HEK293T (cell line): ENCODE data around the gene SGO2.

Source experiments
- CTCF ChIA-PET: fragments of 350-600 bp; formaldehyde crosslinking; extraction: SDS; loops from one replicate; lab custom pipeline; 2021; ENCODE audit warnings: antibody characterized with exemption, inconsistent platforms; lab: Yijun Ruan, JAX
- POLR2A ChIA-PET: fragments of 350-600 bp; formaldehyde crosslinking; extraction: SDS; loops from one replicate; lab custom pipeline; 2020; ENCODE audit warnings: antibody characterized with exemption, inconsistent platforms; lab: Yijun Ruan, JAX
- DNase-seq: peaks from one replicate; pipeline ENCODE4 v3.0.0; 2012; ENCODE audit warnings: mixed read lengths; ENCODE audit errors: extremely low spot score
- ARNT ChIP-seq: fragments of 450-650 bp; IDR thresholded peaks from 2 replicates; pipeline ENCODE4 v1.6.1; 2017; ENCODE audit warnings: mild to moderate bottlenecking
- BHLHE40 ChIP-seq: fragments of 450-650 bp; IDR thresholded peaks from 2 replicates; pipeline ENCODE4 v1.6.1; 2016; ENCODE audit warnings: mild to moderate bottlenecking, moderate library complexity, borderline replicate concordance
- CTBP1 ChIP-seq: fragments of 450-650 bp; IDR thresholded peaks from 2 replicates; pipeline ENCODE4 v1.6.1; 2016; ENCODE audit warnings: borderline replicate concordance
- ELF4 ChIP-seq: fragments of 450-650 bp; IDR thresholded peaks from 2 replicates; pipeline ENCODE4 v1.6.1; 2017; ENCODE audit warnings: antibody characterized with exemption
- FOXA1 ChIP-seq: fragments of 450-650 bp; IDR thresholded peaks from 2 replicates; pipeline ENCODE4 v1.6.1; 2016; ENCODE audit warnings: mild to moderate bottlenecking
- FOXK2 ChIP-seq: fragments of 450-650 bp; IDR thresholded peaks from 2 replicates; pipeline ENCODE4 v1.6.1; 2016; ENCODE audit warnings: mild to moderate bottlenecking
- FOXM1 ChIP-seq: fragments of 450-650 bp; IDR thresholded peaks from 2 replicates; pipeline ENCODE4 v1.6.1; 2017; ENCODE audit warnings: mild to moderate bottlenecking, borderline replicate concordance
- HDGF ChIP-seq: fragments of 450-650 bp; IDR thresholded peaks from 2 replicates; pipeline ENCODE4 v1.6.1; 2017; ENCODE audit warnings: antibody characterized with exemption, borderline replicate concordance
- L3MBTL2 ChIP-seq: fragments of 450-650 bp; conservative IDR thresholded peaks from 2 replicates; pipeline ENCODE4 v1.6.1; 2016; ENCODE audit warnings: mild to moderate bottlenecking
- LEF1 ChIP-seq: fragments of 450-650 bp; IDR thresholded peaks from 2 replicates; pipeline ENCODE4 v1.6.1; 2017; ENCODE audit warnings: mild to moderate bottlenecking, borderline replicate concordance
- NFRKB ChIP-seq: fragments of 450-650 bp; IDR thresholded peaks from 2 replicates; pipeline ENCODE4 v1.6.1; 2016; ENCODE audit warnings: mild to moderate bottlenecking, moderate library complexity
- SP1 ChIP-seq: fragments of 450-650 bp; IDR thresholded peaks from 2 replicates; pipeline ENCODE4 v1.6.1; 2017
- SUZ12 ChIP-seq: fragments of 450-650 bp; IDR thresholded peaks from 2 replicates; pipeline ENCODE4 v1.6.1; 2016; ENCODE audit warnings: mild to moderate bottlenecking
- TARDBP ChIP-seq: fragments of 450-650 bp; IDR thresholded peaks from 2 replicates; pipeline ENCODE4 v1.6.1; 2016
- ZNF384 ChIP-seq: fragments of 450-650 bp; IDR thresholded peaks from 2 replicates; pipeline ENCODE4 v1.6.1; 2016
- TF ChIP-seq, protein P1 (sequence below): fragments of 450-650 bp; IDR thresholded peaks from 2 replicates; pipeline ENCODE4 v1.6.1; 2016

The SGO2 gene

DNA sequence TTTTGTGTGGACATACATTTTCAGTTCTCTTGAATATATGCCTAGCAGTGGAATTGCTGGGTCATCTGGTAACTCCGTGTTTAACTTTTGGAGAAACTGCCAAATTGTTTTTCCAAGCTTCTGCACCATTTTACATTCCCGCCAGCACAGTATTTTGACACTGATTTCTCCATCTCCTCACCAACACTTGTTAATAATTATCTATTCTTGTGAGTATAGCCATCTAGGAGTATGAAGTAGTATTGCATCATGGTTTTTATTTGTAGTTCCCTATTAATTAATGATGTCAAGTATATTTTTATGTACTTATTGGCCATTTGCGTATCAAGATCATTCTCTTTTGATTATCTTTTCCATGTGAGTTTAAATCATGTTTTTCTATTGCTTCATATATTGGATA, 41.9 kb downstream of the SGO2 start:
- no peak for TF ChIP-seq ZNF384
- no peak for TF ChIP-seq FOXA1
- no peak for TF ChIP-seq FOXK2
- no peak for TF ChIP-seq L3MBTL2
- no peak for TF ChIP-seq TARDBP
- TF ChIP-seq ELF4 = no peak
- no peak for TF ChIP-seq LEF1
- no peak for TF ChIP-seq NFRKB
- no peak for TF ChIP-seq CTBP1
- TF ChIP-seq SUZ12 = no peak
- TF ChIP-seq, protein P1, sequence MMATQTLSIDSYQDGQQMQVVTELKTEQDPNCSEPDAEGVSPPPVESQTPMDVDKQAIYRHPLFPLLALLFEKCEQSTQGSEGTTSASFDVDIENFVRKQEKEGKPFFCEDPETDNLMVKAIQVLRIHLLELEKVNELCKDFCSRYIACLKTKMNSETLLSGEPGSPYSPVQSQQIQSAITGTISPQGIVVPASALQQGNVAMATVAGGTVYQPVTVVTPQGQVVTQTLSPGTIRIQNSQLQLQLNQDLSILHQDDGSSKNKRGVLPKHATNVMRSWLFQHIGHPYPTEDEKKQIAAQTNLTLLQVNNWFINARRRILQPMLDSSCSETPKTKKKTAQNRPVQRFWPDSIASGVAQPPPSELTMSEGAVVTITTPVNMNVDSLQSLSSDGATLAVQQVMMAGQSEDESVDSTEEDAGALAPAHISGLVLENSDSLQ = no peak
- POLR2A ChIA-PET = no interaction called here
- CTCF ChIA-PET = no interaction called here
- DNase-seq = no peak

DNA sequence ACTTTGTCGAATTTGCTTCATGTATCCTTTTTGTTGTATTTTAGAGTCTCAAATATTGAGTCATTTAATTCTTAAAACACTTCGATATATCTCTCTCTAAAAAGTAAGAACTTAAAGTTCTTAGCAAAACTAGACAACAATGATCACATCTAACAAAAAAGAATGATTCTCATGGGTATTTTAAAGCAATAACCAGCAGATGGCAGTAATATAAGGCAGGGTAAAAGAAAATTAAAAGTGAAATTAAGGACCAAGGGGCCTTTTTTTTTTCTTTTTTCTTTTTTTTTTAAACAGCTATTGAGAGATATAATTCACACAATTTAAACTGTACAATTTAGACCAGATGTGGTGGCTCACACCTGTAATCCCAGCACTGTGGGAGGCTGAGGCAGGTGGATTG, 50.0 kb downstream of the SGO2 start:
- TF ChIP-seq, protein P1 = no peak
- TF ChIP-seq ZNF384 (0 out of 2 replicates have a peak, but pooled peaks have one; percentile 42), BHLHE40 (no peak), FOXK2 (no peak), SUZ12 (no peak)
- POLR2A ChIA-PET = no interaction called here
- DNase-seq = no peak
- CTCF ChIA-PET = no interaction called here

DNA sequence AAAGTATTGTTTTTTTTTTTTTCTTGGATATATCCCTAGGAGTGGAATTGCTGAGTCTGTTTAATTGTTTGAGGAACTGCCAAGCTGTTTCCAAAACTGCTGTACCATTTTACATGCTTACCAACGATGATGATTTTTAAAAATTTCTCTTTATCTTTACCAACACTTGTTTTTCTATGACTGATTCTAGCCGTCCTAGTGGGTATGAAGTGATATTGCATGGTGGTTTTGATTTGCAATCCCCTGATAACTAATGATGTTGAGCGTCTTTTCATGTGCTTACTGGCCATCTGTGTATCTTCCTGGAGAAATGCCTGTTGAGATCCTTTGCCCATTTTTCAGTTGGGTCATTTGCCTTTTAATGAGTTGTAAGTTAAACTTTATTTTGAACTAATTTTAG, 51.0 kb downstream of the SGO2 start:
- CTCF ChIA-PET = no interaction called here
- POLR2A ChIA-PET = no interaction called here
- TF ChIP-seq NFRKB (no peak), HDGF (no peak), ARNT (no peak), FOXM1 (no peak), ZNF384 (no peak), FOXA1 (no peak), TARDBP (no peak), CTBP1 (no peak), SUZ12 (no peak), ELF4 (no peak), L3MBTL2 (no peak), SP1 (no peak), LEF1 (no peak), FOXK2 (no peak), BHLHE40 (no peak)
- TF ChIP-seq, protein P1 = no peak
- DNase-seq = no peak

DNA sequence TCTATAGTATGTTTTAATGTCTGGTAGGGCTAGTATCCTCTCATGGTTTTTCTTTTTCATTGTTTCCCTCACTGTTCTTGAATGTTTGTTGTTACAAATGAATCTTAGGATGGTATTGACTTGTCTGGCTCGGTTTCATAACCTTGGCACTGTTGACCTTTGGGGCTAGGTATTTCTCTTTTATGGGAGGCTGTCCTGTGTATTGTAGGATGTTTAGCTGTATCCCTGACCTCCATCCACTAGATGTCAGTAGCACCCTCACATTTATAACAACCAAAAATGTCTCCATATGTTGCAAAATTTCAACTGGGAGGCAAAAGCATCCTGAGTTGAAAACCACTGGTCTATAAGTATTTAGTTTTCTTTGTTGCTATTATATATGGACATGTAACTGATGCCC, 52.8 kb downstream of the SGO2 start:
- DNase-seq = no peak
- TF ChIP-seq FOXA1 (no peak), SUZ12 (no peak), L3MBTL2 (no peak), BHLHE40 (no peak), FOXM1 (no peak), HDGF (no peak), FOXK2 (no peak), TARDBP (no peak), ELF4 (no peak), SP1 (no peak), CTBP1 (no peak), ARNT (no peak), NFRKB (no peak), ZNF384 (no peak), LEF1 (no peak)
- TF ChIP-seq, protein P1 = no peak
- POLR2A ChIA-PET = no interaction called here
- CTCF ChIA-PET = interaction anchor here (0.6 to 1.4 kb wide), 2 partner anchors 8 to 123 kb away, joined by 3 read pairs; no protein-coding TSS in a partner anchor

DNA sequence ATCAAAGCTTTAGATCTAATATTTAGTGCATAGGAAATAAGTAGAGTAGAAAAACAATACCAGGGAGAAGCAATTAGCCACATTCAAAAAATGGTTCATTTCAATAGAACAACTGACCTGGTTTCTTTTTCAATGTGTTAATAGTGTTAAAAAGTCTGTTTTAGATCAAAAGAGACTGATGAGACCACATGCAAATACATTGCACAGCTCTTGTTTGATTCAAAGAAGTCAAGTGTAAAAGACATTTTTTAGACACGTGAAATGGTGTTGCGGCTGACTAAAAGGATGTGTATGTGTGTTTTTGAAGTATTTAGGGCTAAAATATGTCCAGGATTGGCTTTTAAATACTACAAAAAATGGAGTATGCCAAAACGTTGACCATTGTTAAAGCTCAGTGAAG, 58.6 kb downstream of the SGO2 start:
- no peak for DNase-seq
- TF ChIP-seq ARNT (no peak), ZNF384 (no peak), SUZ12 (no peak), FOXA1 (no peak), L3MBTL2 (no peak), ELF4 (no peak), SP1 (no peak), FOXM1 (no peak), CTBP1 (no peak), HDGF (no peak), TARDBP (no peak), FOXK2 (no peak), BHLHE40 (no peak), LEF1 (no peak), NFRKB (no peak)
- TF ChIP-seq, protein P1 = no peak
- POLR2A ChIA-PET = no interaction called here
- CTCF ChIA-PET = no interaction called here
